ENCODE data around the gene NECTIN2.
"Not testable (repeated sequence)": the region's sequence is repeated elsewhere in the genome, so short reads cannot be mapped to it uniquely, and the experiment has no call there.

The NECTIN2 gene

DNA sequence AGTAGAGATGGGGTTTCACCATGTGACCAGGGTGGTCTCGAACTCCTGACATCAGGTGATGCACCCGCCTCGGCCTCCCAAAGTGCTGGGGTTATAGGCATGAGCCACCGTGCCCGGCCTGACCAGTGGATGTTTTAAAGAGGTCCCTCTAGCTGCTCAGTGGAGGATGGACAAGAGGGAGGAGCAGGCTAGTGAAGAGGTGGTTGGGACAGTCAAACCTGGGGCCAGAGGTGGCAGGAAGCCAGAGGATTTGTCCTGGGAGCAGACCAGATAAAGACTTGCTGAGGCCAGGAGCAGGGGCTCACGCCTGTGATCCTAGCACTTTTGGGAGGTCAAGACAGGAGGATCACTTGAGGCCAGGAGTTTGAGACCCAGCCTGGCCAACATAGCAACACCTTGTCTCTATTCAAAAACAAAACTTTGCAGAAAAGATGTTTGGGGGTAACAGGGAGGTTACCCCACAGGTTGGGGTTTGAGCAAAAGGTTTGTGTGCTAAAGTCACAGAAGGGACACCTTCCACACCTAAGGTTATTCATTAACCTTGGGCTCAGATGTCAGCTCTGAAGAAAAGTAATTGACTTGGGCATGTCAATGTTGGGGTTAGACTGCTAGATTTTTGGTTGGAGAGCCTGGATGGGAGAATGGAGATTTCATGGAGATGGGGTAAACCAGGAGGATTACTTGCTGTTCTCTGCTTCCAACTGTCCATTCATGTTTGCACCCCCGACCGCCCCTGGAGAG, 28.2 kb upstream of the NECTIN2 start:
- DNase-seq (ENCODE audit: low read depth in 2 of 2): no peak

DNA sequence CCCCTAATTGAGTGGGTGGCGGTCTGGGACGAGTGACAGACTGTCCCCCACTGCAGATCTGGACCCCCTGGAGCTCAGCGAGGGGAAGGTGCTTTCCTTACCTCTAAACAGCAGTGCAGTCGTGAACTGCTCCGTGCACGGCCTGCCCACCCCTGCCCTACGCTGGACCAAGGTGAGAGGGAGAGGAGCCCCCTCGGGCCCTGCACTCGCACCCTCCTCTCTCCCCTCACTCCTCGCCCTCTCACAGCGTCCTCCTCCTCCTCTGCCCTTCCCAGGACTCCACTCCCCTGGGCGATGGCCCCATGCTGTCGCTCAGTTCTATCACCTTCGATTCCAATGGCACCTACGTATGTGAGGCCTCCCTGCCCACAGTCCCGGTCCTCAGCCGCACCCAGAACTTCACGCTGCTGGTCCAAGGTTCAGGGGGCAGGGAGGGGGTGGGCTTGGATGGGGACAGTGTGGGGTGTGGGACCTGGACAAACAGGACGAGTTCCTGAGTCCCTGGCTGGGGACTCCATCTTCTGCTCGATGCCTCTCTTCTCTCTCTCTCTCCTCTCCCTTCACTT, 27.5 kb upstream of the NECTIN2 start:
- no peak for DNase-seq (ENCODE audit: low read depth in 2 of 2)

DNA sequence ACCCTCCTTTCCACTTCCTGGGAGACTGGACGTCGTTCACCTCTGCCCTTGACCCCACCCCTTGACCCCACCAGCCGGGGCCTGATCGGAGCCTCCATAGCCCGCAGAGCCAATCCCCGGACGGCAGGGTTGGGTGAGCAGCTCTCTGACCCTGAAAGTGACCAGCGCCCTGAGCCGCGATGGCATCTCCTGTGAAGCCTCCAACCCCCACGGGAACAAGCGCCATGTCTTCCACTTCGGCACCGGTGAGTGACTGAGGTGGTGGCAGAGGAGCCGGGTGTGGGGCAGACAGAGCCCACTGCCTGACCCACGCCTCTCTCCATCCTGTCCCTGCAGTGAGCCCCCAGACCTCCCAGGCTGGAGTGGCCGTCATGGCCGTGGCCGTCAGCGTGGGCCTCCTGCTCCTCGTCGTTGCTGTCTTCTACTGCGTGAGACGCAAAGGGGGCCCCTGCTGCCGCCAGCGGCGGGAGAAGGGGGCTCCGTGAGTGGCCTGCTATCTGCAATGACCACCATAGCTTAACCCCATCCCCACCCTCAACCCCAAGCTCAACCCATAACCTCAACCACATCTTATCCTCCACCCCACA, 26.8 kb upstream of the NECTIN2 start:
- DNase-seq (ENCODE audit: low read depth in 2 of 2): no peak

DNA sequence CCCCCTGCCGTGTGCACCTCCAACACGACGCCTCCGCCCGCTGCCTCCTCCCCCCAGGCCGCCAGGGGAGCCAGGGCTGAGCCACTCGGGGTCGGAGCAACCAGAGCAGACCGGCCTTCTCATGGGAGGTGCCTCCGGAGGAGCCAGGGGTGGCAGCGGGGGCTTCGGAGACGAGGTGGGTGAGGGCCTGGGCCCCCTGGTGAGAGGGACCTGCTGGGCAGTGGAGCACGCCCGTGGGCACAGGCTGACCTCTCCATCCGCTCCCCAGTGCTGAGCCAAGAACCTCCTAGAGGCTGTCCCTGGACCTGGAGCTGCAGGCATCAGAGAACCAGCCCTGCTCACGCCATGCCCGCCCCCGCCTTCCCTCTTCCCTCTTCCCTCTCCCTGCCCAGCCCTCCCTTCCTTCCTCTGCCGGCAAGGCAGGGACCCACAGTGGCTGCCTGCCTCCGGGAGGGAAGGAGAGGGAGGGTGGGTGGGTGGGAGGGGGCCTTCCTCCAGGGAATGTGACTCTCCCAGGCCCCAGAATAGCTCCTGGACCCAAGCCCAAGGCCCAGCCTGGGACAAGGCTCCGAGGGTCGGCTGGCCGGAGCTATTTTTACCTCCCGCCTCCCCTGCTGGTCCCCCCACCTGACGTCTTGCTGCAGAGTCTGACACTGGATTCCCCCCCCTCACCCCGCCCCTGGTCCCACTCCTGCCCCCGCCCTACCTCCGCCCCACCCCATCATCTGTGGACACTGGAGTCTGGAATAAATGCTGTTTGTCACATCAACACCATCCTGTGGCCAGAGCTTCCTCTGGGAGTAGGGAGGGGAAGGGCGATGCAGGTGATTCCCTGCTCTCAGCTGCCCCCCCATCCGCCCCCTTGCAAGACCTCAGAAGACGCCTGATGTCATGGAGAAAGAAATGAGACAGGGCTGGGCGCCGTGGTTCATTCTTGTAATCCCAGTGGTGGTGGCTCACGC, 25.2 kb upstream of the NECTIN2 start:
- no peak for DNase-seq (ENCODE audit: low read depth in 2 of 2)

DNA sequence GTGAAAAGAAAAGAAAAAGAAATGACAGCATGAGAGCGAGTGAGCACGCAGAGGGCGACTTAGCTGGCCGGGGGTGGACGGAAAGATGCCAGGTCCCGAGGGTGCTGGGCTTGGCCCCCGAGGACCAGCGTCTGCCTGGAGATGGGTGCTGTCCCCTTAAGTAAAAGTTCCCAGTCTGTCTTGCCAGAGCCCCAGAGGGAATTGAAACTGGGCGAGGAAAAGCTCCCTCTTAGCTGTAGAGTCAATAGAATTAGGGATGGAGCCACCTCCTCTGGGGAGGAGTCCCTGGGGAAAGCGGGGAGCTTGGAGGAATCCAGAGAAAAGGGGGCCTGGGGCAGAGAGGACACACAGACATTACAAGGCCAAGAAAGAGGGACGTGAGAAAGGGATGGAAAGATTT, 23.9 kb upstream of the NECTIN2 start:
- no peak for DNase-seq (ENCODE audit: low read depth in 2 of 2)

DNA sequence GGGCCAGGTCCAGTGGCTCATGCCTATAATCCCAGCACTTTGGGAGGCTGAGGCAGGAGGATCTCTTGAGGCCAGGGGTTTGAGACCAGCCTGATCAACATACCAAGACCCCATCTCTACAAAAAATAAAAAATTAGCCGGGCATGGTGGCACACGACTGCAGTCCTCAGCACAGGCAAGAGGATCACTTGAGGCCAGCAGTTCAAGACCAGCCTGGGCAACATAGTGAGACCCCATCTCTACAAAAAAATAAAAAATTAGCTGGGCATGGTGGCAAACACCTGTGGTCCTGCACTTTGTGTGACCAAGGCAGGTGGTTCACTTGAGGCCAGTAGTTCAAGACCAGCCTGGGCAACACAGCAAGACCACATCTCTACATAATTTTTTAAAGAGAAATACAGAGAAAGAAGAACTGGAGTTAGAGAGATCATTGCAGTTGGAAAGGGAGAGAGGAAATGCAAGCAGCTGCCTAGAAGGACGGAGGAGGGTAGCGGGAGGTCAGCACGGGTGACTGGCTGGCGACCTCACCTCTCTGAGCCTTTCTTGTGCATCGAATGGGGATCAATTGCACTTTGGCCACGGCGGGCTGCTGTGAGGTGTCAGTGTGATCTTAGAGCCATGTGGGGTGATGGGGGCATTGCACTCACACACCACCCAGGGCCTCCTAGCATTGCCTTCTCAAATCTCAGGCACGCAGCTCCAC, 23.3 kb upstream of the NECTIN2 start:
- DNase-seq (ENCODE audit: low read depth in 2 of 2): no peak

DNA sequence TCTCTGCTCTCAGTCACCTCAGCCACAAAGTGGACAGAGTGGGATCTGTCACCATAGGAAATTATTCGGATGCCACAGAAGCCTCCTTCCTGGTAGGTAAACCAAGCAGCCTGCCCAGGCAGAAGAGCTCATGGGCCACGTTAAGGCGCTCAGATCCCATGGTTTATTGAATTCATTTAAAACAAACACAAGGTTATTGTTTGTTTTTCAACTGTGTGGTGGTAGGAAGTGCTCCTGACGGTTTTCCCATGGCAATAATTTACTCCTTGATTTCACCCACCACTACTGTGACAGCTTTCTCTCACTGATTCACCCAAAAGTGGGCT, 22.8 kb upstream of the NECTIN2 start:
- DNase-seq (ENCODE audit: low read depth in 2 of 2): no peak

DNA sequence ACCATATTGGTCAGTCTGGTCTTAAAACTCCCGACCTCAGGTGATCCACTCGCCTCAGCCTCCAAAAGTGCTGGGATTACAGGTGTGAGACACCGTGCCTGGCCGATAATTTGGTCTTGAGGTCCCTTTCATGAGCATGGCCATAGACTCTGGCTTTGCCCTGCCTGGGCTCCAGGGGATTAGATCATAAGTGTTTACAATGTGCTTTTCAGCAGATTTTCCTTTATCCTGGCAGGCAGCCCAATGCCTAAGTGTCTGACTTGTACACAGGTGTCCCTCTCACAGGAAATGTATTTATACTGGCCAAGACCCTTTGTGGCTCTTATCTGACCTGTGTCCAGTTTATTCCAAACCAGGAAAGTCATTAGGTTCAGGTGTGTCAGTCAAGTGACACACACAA, 21.3 kb upstream of the NECTIN2 start:
- no peak for DNase-seq (ENCODE audit: low read depth in 2 of 2)

DNA sequence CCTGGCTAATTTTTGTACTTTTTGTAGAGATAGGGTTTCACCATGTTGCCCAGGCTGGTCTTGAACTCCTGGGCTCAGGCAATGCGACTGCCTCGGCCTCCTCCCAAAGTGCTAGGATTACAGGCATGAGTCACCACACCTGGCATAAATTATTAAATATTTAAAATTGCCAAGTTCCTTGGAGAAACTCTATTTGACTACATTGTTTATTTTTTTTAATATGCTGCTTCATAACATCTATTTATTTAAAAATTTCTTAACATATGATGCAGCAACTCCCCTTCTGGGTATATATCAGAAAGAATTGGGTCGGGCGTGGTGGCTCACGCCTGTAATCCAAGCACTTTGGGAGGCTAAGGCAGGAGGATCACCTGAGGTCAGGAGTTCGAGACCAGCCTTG, 13.2 kb upstream of the NECTIN2 start:
- not testable (repeated sequence) for DNase-seq (ENCODE audit: low read depth in 2 of 2)

DNA sequence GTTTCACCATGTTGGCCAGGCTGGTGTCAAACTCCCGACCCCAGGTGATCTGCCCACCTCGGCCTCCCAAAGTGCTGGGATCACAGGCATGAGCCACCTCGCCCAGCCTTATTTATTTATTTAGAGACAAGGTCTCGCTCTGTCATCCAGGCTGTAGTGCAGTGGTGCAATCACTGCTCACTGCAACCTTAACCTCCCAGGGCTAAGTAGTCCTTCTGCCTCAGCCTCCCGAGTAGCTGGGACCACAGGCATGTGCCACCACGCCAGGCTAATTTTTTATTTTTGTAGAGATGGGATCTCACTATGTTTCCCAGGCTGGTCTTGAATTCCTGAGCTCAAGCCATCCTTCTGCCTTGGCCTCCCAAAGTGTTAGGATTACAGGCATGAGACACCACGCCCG, 11.7 kb upstream of the NECTIN2 start:
- not testable (repeated sequence) for DNase-seq (ENCODE audit: low read depth in 2 of 2)

DNA sequence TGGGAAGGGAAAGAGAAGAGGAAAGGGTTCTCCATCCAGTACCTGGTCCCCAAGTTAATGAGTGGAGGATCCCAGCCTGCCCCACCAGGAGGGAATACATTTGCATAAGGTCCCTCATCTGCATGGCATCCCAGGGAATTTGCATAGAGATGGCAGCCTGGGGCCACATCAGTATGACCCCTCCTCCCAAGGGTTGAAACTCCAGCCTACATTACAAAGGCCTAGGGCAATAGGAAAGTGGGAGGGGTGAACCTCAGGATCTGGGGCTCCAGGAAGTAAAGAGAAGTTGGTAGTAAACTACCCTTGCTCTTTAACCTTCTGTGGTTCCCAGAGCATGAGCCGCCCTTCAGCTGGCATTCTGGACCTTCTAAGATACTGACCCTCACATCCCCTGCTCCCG, 6.8 kb upstream of the NECTIN2 start:
- no peak for DNase-seq (ENCODE audit: low read depth in 2 of 2)

DNA sequence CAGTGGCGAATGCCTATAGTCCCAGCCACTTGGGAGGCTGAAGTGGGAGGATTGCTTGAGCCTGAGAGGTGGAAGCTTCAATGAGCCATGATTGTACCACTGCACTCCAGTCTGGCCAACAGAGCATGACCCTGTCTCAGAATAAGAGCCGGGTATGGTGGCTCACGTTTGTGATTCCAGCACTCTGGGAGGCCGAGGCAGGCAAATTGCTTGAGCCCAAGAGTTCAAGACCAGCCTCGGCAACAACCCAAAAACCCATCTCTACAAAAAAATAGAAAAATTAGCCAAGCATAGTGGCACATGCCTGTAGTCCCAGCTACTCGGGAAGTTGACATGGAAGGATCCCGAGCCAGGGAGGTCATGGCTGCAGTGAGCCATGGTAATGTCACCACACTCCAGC, 5.3 kb upstream of the NECTIN2 start:
- DNase-seq (ENCODE audit: low read depth in 2 of 2): no peak

DNA sequence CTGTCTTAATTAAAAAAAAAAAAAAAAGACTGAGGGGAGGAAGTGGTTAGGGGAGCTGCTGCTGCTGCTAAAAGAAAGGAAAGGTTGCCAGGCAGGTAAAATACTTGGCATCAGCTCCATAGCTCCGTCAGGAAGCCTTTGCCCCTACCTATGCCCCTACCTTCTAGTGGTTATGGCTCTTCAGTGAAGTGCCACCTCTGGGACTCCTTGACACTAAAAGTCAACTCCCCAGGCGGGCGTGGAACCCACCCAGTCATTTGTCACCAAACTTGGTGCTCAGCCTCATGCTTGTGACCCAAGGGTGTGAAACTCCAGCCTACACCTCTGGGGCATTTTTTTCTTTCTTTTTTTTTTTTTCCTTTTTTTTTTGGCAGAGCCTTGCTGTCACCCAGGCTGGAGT, 4.9 kb upstream of the NECTIN2 start:
- no peak for DNase-seq (ENCODE audit: low read depth in 2 of 2)

DNA sequence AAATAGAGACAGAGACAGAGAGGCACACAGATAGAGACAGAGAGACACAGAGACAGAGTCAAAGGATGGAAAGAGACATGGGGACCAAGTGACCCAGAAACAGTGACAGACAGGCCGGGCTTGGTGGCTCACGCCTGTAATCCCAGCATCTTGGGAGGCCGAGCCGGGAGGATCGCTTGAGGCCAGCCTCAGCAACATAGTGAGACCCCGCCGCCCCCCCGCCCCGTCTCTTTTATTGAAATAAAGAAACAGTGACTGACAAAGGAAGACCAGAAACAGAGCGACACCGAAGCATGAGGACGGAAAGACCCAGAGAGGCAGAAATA, 848 bp upstream of the NECTIN2 start:
- no peak for DNase-seq (ENCODE audit: low read depth in 2 of 2)

DNA sequence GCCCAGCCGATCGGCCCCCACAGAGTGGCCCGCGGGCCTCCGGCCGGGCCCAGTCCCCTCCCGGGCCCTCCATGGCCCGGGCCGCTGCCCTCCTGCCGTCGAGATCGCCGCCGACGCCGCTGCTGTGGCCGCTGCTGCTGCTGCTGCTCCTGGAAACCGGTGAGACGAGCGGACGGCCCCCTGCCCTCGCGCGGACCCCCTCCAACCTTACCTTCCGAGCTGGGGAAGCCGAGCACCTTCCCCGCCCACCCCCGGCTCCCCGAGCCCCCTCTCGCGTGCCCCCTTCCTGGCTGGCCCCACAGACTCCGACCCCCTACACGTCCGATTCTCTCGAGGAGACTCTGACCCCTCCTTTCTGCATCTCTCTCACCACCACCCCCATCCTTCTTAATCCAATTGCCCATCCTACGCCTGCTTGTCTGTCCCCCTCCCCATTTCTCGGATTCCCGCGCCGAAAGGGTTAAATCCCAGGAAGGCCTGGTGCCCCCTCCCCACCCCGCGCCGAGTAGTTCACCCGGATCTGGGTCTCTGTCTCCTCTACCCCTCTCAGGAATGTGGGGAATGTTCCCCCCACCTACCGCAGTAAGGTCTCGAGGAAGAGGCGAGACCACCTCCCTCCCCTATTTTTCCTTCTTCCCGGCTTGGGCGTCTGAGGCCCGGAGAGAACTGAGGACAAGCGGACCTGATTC, 502 bp downstream of the NECTIN2 start:
- no peak for DNase-seq (ENCODE audit: low read depth in 2 of 2)

DNA sequence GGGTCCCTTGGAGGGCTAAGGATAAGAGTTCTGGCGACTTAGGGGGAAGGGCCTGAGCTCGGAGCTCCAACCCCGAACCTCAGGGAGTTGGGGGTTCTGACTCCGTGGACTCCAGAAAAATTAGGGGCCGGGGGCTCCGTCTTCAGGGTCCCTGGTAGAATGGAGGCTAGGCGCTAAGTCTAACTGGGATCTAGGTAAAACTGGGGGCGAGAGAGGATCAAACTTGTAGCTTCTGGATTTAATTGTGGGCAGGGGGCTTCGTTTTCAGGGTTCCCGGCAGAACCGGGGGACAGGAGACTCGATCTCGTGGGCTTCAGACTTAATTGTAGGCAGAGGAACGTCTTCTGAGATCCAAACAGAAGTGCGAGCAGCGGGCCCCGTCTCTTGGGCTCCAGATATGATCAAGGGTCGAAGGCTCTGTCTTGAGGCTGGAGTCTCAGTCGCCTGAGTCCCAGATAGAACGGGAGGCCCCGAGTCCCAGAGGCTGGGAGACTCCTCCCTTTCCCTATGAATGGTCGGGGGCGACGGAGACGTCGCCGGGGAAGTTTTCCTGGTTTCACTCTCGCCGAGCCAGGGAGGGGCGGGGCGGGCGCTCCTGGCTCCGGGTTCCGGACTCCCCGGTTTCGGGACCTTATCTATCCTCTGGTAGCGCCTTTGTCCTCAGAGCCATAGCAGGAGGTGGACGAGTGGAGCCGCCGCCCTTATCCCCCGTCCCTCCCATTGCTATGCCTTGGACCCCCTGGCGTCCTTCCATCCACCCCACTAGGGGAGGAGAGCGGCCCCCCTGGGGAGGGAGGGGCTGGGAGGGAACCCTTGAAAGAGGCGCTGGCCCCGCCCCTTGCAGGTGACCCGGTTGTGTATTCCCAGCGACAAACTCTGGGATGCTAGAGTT, 1.3 kb downstream of the NECTIN2 start:
- DNase-seq (ENCODE audit: low read depth in 2 of 2): no peak

DNA sequence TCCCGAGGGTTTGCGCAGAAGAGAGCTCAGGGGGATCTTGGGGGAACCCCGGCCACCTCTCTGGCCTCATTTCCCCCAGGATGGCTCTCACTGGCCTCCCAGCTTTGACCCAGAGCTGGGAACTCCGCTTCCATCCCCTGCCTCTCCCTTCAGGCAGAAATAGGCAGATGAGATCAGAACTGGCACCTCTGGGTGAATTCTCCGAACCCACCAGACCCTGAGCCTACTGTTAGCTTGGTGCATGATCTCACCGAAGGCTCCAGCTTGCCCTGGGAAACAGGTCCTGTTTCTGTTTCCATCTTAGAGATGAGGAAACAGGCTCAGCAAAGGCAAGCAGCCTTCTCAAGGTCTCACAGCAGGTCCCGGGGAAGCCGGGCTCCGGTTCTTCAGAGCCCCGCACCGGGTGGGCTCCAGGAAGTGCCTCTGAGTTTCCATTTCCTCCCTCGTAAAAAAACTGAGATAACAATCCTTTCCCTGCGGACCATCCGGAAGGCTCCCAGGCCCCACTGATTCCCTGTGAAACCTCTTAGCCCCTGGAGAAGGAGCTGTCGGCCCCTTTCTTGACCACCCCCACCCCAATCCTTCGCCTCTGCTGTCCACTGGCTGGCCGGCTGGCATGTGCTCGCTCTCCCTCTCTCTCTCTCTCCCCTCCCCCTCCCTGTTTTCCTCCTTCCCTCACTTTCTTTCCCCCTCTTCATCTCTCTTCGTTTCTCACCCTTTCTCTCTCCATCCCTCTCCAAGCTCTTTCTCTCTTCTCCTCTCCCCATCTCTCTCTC, 2.1 kb downstream of the NECTIN2 start:
- no peak for DNase-seq (ENCODE audit: low read depth in 2 of 2)

DNA sequence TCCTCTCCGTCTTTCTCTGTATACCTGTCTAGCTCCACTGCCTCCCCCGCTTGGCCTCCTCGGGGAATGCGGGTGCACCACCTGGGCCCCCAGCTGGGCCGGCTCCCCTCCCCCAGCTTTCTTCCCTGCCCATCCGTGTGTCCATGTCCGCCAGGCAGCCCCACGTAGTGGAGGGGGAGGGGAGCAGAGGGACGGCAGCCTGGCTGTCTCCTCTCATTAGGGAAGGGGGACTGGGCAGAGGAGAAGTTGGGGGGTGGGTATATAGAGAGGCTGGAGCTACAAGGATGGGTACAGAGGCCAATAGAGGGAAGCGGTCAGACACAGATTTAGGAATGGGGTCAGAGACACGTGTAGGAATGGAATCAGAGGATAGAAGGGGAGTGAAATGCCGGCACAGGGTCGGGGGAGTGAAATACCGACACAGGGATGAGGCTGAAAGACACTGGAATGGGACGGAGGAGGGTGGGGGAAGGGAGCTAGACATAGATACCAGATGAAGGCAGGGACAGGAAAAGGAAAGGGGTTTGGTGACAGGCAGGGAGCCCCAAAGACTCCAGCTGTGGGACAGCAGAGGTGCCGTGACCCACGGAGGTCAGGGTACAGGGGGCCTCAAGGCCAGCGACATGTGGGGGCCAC, 2.8 kb downstream of the NECTIN2 start:
- no peak for DNase-seq (ENCODE audit: low read depth in 2 of 2)

DNA sequence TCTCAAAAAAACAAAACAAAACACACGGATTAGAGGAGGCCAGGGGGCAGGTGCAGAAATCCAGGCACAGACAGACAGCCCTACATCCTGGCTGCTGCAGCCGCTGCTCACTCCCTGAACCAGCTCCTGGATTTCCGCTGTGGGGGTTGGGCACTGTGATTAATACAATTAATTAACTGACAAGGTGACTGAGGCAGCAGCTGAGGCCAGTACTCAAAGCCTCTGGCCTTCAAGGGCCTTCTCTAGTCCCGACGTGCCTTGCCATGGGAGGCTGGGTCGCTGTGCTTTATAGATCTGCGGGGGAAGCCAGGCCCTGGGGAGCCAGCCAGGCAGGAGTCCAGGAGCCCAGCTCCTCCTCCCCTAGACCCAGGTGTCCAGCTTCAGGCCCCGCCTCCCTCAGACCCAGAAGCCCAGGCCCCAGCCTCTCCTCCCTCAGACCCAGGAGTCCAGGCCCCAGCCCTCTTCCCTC, 4.6 kb downstream of the NECTIN2 start:
- no peak for DNase-seq (ENCODE audit: low read depth in 2 of 2)
